ENCODE data around the gene KCNQ5.

Gene KCNQ5

DNA sequence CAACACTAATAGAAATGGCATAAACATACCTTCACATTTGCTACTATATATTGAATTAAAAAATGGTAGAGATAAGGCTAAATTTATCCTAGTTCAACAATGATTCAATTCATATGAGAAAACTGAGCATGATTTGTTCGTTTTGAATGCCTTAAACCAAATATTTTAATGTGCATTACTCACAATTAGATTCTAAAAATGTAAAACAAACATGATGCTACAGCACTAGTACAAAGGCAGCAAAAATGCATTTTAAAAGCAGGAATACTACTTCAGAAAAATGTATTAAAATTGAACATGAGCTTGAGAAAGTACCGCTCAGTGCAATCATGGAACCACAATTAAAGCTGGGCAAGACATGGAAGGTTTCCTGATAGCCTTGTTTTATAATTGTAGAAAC lies 195.3 kb downstream of the KCNQ5 start:
- TF ChIP-seq, protein P1, sequence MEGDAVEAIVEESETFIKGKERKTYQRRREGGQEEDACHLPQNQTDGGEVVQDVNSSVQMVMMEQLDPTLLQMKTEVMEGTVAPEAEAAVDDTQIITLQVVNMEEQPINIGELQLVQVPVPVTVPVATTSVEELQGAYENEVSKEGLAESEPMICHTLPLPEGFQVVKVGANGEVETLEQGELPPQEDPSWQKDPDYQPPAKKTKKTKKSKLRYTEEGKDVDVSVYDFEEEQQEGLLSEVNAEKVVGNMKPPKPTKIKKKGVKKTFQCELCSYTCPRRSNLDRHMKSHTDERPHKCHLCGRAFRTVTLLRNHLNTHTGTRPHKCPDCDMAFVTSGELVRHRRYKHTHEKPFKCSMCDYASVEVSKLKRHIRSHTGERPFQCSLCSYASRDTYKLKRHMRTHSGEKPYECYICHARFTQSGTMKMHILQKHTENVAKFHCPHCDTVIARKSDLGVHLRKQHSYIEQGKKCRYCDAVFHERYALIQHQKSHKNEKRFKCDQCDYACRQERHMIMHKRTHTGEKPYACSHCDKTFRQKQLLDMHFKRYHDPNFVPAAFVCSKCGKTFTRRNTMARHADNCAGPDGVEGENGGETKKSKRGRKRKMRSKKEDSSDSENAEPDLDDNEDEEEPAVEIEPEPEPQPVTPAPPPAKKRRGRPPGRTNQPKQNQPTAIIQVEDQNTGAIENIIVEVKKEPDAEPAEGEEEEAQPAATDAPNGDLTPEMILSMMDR (IDR thresholded peaks at IDR 0.05; ENCODE audit: control insufficient read depth, extremely low read depth, insufficient read depth) = no peak
- no peak overlapping the region for H3K4me3 ChIP-seq (ENCODE audit: low read depth, low read length)
- DNase-seq (ENCODE audit: low read depth) = no peak

- TF ChIP-seq, protein P1 (IDR thresholded peaks at IDR 0.05; ENCODE audit: control insufficient read depth, extremely low read depth, insufficient read depth) = no peak
- DNase-seq (ENCODE audit: low read depth) = no peak
- no peak overlapping the region for H3K4me3 ChIP-seq (ENCODE audit: low read depth, low read length)
These were observed 197.7 kb downstream of the KCNQ5 start for GRCh38 chr6:72819609-72820008.

GRCh38 chr6:72820153-72820552 lies 198.3 kb downstream of the KCNQ5 start:
- H3K4me3 ChIP-seq (ENCODE audit: low read depth, low read length) = no peak overlapping the region
- TF ChIP-seq, protein P1 (IDR thresholded peaks at IDR 0.05; ENCODE audit: control insufficient read depth, extremely low read depth, insufficient read depth) = no peak
- DNase-seq (ENCODE audit: low read depth) = no peak

GRCh38 chr6:72820906-72821305 lies 199.0 kb downstream of the KCNQ5 start:
- TF ChIP-seq, protein P1 (IDR thresholded peaks at IDR 0.05; ENCODE audit: control insufficient read depth, extremely low read depth, insufficient read depth) = no peak
- no peak for DNase-seq (ENCODE audit: low read depth)
- no peak overlapping the region for H3K4me3 ChIP-seq (ENCODE audit: low read depth, low read length)

DNA sequence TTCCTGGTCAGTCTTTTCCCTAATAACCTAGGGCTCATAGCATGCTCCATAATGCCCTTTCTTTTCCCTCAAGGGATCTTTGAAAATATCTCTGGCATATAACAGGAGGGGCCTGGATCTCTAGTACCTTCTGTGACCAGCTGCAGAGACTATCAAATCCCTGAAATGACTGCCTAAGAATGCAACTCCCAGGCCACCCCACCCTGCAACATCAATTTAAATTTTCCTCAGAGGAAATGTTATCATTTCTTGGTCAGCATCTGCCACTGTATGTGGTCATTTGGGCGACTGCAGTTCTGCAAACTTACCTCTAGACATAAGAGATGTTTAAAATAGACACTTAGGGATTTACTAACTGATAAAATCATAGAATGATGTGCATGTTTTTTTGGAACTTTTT lies 200.2 kb downstream of the KCNQ5 start:
- no peak overlapping the region for H3K4me3 ChIP-seq (ENCODE audit: low read depth, low read length)
- TF ChIP-seq, protein P1 (IDR thresholded peaks at IDR 0.05; ENCODE audit: control insufficient read depth, extremely low read depth, insufficient read depth) = no peak
- DNase-seq (ENCODE audit: low read depth) = no peak

DNA sequence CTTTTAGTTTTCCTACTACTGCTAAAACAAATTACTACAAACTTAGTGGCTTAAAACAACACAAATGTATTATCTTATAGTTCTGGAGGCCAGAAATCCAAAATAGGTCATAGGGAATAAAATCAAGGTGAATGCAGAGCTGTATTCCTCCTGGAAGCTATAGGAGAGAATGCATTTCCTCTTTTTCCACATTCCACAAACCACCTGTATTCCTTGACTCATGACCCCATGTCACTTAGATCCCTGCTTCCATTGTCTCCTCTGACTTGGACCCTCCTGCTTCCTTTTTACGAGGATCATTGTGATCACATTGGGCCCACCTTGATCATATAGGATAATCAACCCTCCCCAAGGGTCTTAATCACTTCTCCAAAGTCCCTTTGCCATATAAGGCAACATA lies 200.8 kb downstream of the KCNQ5 start:
- no peak overlapping the region for H3K4me3 ChIP-seq (ENCODE audit: low read depth, low read length)
- DNase-seq (ENCODE audit: low read depth) = no peak
- TF ChIP-seq, protein P1 (IDR thresholded peaks at IDR 0.05; ENCODE audit: control insufficient read depth, extremely low read depth, insufficient read depth) = no peak

DNA sequence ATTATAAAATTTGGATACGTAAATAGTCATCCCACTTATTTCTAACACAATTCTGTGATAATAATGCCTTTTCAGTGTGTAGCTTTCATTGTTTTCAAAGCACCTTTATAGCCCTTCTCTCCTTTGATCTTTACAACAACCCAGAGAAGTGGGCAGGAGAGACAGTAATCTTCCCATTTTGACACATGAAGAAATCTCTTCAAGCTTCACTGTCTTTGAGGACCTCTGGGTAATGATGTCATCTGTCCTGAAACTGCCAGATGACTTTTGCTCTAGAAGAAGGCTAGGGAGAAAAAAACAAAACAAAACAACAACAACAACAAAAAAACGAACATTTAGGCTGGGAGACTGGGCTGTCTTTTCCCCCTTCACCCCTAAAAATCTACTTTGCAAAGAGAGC lies 203.0 kb downstream of the KCNQ5 start:
- TF ChIP-seq, protein P1 (IDR thresholded peaks at IDR 0.05; ENCODE audit: control insufficient read depth, extremely low read depth, insufficient read depth) = no peak
- no peak for DNase-seq (ENCODE audit: low read depth)
- H3K4me3 ChIP-seq (ENCODE audit: low read depth, low read length) = no peak overlapping the region
